SIG-M5 treated with dmso at 0.1 percent for 504 hours (cell line): Measurements from ENCODE around the gene ACAD8.
A peak's percentile ranks its signal among the peaks of the same experiment; 100 is the strongest.
"Not testable (repeated sequence)": the region's sequence is repeated elsewhere in the genome, so short reads cannot be mapped to it uniquely, and the experiment has no call there.

Experiments used
- DNase-seq: peaks from one replicate; lab custom pipeline; 2025; ENCODE audit not compliant: unreplicated experiment; lab: John Stamatoyannopoulos, UW

The ACAD8 gene

DNA sequence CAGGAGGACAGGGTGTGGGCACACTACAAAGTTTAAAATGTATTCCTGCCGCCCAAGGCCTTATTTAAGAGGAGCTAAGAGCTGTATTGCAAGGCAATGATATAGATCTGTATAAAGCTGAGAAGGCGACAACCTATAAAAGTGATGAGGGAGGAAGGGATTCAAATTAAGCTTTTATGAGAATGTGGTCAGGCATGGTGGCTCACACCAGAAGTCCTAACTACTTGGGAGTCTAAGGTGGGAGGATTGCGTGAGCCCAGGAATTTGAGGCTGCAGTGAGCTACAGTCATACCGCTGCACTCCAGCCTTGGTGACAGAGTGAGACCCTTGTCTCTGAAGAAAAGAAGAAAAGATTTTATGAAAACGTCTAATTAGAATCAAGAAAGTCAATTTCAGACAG, 13.1 kb downstream of the ACAD8 start:
- no peak for DNase-seq

DNA sequence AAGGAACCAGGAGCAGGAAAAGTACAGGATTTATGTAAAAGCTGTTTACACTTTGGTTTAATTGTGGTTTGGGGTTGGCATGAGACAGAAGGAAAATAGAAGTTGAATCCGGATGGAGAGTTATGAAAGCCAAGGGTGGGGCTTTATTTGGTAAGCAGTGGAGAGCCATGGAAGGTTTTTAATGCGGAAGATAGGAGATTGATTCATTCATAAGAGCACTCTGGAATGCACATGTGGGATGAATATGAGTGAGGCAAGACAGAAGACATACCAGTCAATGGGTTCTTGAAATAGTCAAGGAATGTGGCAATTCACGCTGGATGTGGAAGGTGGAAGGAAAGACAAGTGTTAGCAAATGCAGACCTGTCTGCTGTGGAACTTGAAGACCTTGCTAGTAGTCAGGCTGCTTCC, 13.5 kb downstream of the ACAD8 start:
- peak; percentile 15 for DNase-seq

- no peak for DNase-seq
Observed at GRCh38 chr11:134267461-134267860, 14.1 kb downstream of the ACAD8 start.

- DNase-seq: no peak
Observed at GRCh38 chr11:134267966-134268365, 14.6 kb downstream of the ACAD8 start.

DNA sequence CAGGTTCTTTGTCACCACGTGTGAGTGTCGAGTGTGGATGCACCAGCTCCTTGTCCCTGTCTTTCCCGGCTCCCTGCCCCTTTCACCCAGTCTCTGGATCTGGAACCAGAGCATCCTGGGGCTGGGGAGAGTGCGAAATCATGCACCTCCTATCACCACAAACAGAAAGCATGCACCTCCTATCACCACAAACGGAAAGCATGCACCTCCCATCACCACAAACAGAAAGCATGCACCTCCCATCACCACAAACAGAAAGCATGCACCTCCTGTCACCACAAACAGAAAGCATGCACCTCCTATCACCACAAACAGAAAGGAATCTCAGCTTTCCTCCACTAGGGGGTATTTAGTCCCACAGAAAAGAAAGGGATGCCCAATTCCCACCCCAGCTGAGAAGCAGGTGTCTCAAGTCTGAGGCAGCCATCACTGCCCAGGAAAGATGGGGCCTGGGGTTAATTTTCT, 16.9 kb downstream of the ACAD8 start:
- no peak for DNase-seq

DNA sequence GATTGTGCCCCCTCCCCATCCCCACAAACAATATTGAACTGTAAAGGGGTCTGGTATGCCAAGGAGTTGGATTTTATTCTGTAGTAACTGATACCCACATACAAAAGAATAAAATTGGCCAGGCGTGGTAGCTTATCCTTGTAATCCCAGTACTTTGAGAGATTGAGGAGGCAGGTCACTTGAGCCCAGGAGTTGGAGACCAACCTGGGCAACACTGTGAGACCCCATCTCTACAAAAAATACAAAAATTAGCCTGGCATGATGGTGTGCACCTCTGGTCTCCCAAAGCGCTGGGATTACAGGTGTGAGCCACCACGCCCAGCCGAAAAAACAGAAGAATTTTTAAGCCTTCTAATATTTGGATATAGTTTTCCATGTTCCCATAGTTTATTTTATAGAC, 18.6 kb downstream of the ACAD8 start:
- no peak for DNase-seq

DNA sequence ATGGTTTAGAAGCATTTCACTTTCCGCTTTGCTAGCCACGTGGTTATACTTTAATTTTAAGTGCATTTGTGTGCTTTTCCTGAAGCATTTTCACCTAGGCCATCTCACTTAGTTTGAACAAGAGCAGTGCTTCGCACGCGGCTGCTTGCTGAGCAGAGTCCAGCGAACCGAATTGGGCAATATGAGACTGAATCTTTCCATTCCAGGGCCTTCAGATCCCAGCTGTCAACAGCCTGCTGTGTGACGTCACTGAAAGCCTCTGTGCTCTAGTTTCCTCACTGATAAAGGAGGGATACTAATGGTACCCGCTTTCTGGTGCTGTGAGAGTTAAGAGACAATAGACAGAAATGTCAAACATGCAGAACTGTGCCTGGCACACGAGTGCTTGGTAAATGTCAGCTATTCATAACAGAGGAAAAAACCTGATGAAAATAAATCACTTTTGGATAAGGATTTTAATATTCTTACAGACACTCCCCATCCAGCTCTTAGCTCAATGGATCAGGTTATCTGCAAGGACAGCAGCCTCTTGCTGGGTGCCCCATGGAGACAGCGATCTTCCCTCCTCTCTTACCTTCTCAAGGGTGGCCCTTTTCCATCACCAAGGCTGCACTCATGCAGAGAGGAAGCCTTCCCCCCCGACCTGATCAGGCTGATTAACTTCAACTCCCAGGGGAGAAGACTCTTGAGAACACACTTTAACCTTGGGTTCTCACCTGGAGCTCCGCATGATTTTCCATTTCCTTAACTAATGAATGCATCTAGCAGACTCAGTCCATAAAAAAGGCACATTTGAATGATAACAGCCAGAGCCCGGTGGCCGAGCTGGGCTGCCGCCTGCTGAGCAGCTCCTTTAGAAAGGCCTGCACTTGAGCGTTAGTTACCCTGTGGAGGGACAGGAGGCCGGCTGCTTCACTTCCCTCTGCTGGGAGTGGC, 19.3 kb downstream of the ACAD8 start:
- no peak for DNase-seq

DNA sequence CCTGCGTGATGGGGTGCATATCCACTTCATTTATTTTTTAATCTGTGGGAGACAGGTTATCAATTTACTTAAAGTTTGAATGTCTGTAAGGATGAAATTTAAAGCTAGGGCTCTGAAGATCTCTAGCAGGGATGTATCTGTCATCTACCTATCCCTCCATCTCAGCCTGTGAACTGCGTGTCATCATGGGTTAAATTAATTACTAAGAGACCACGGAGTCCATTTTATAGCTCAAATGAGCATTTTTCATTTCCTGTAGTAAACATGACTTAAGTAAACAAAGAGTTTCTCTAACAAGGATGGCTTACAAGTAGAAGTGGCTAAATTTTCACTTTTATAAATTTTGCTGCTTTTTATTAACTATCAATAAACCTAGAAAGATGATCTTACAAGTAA, 19.9 kb downstream of the ACAD8 start:
- no peak for DNase-seq

- no peak for DNase-seq
Observed at GRCh38 chr11:134275188-134275533, 21.8 kb downstream of the ACAD8 start.

- peak; percentile 5 for DNase-seq
Observed at GRCh38 chr11:134275534-134276395, 22.4 kb downstream of the ACAD8 start, which contains the start of gene GLB1L3. TSS of gene GLB1L3 (plus strand) at chr11:134276379. CDS start at chr11:134276741, 362 bp downstream.

- DNase-seq: no peak
Observed at GRCh38 chr11:134276396-134277182, 23.2 kb downstream of the ACAD8 start.

GRCh38 chr11:134277183-134278001, 24.0 kb downstream of the ACAD8 start:
- DNase-seq: no peak

DNA sequence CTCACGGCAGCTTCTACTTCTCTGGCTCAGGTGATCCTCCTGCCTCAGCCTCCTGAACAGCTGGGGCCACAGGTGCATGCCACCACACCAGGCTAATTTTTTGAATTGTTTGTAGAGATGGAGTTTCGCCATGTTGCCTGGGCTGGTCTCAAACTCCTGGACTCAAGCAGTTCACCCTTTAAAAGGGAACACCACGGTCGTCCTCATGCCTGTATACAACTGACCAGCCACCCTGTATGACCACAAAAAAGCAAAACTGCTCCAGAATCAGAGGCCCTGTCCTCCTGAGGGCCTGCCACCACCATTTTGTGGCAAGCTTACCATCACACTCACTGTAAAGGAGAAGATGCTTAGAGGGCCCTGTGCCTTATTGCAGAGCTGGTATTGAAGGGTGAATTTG, 25.0 kb downstream of the ACAD8 start:
- DNase-seq: no peak

GRCh38 chr11:134281635-134282034, 28.3 kb downstream of the ACAD8 start:
- not testable (repeated sequence) for DNase-seq

GRCh38 chr11:134282121-134283045, 29.0 kb downstream of the ACAD8 start:
- no peak for DNase-seq

GRCh38 chr11:134283461-134284230, 30.3 kb downstream of the ACAD8 start:
- no peak for DNase-seq

GRCh38 chr11:134284349-134284748, 31.0 kb downstream of the ACAD8 start:
- not testable (repeated sequence) for DNase-seq

DNA sequence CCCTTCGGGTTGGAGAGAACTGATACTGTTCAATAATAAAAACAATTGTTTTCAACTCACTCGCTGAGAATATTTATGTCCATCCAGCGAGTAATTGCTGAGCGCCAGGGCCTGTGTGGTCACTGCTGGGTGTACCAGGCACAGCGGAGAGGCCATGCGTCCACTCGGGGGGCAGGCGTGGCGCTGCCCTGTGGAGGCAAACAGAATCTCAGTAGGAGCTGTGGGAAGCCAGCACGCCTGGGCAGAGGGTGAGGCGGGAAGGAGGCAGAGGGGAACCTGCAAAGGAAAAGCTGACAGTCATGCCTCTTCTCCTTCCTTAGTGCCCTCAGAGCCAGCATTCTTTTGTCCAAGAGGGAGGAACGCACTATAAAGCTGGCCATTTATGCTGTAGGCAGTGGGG, 34.2 kb downstream of the ACAD8 start:
- DNase-seq: no peak
